Measurements from ENCODE around the gene WDFY2. TPM values are rescaled to one million over a fixed set of nuclear protein-coding genes. Genes with fewer than 3 reads are reported as not detected.

Gene WDFY2
- total RNA-seq, 1 experiment from 2014 or later = 25.7 TPM

GRCh38 chr13:51551416-51551815 is 32.8 kb upstream of the WDFY2 start:
- H3K27ac Mint-ChIP-seq = no peak overlapping the region
- TF ChIP-seq ZNF671 (CRISPR knock-in tag; IDR thresholded peaks at IDR 0.05) (no peak), ZNF138 (CRISPR knock-in tag; conservative IDR thresholded peaks at IDR 0.05) (no peak), NR1H2 (CRISPR knock-in tag; IDR thresholded peaks at IDR 0.05) (no peak), JUN (CRISPR knock-in tag; IDR thresholded peaks at IDR 0.05) (no peak), PREB (CRISPR knock-in tag; IDR thresholded peaks at IDR 0.05; ENCODE audit: borderline replicate concordance) (no peak), HMGA2 (CRISPR knock-in tag; IDR thresholded peaks at IDR 0.05) (no peak), CDX4 (CRISPR knock-in tag; IDR thresholded peaks at IDR 0.05; ENCODE audit: borderline replicate concordance) (no peak), EMX1 (CRISPR knock-in tag; IDR thresholded peaks at IDR 0.05) (no peak), FOXK1 (CRISPR knock-in tag; IDR thresholded peaks at IDR 0.05) (no peak)
- H3K9me3 Mint-ChIP-seq = no peaks in the 10 kb centered on the region
- no peak for DNase-seq (ENCODE audit: low spot score)
- no peaks in the 10 kb centered on the region for H3K27me3 Mint-ChIP-seq (ENCODE audit: low read depth)
- CTCF ChIA-PET = interaction anchor here (1.1 to 1.6 kb wide), 2 partner anchors 106 to 246 kb away, joined by 3 to 6 read pairs; no protein-coding TSS in a partner anchor
- no peak for ATAC-seq
- no peak overlapping the region for H3K4me3 Mint-ChIP-seq
- peaks cover 9% of the 10 kb centered on the region for H3K4me1 Mint-ChIP-seq
- POLR2A ChIA-PET = no interaction called here
- no peaks in the 10 kb centered on the region for H3K36me3 Mint-ChIP-seq

GRCh38 chr13:51552027-51552426 is 32.2 kb upstream of the WDFY2 start:
- ATAC-seq = no peak
- Mint-ChIP-seq H3K27me3 (ENCODE audit: low read depth) (no peaks in the 10 kb centered on the region), H3K9me3 (no peaks in the 10 kb centered on the region), H3K27ac (no peak overlapping the region), H3K36me3 (no peaks in the 10 kb centered on the region), H3K4me3 (no peak overlapping the region), H3K4me1 (peaks cover 9% of the 10 kb centered on the region)
- DNase-seq (ENCODE audit: low spot score) = no peak
- ChIA-PET CTCF (interaction anchor here (1.1 kb wide), 1 partner anchor 246 kb away, joined by 3 read pairs; no protein-coding TSS in a partner anchor), POLR2A (interaction anchor here (0.5 kb wide), 1 partner anchor 13 kb away, joined by 3 read pairs; no protein-coding TSS in a partner anchor)
- TF ChIP-seq USF2 (CRISPR knock-in tag; IDR thresholded peaks at IDR 0.05) (no peak), SMAD4 (CRISPR knock-in tag; IDR thresholded peaks at IDR 0.05) (no peak), ZNF317 (CRISPR knock-in tag; IDR thresholded peaks at IDR 0.05; ENCODE audit: borderline replicate concordance, low read depth) (no peak), RELA (CRISPR knock-in tag; IDR thresholded peaks at IDR 0.05; ENCODE audit: borderline replicate concordance) (no peak), SMAD3 (CRISPR knock-in tag; IDR thresholded peaks at IDR 0.05; ENCODE audit: borderline replicate concordance) (no peak), FOXK1 (CRISPR knock-in tag; IDR thresholded peaks at IDR 0.05) (no peak), NR1H2 (CRISPR knock-in tag; IDR thresholded peaks at IDR 0.05) (no peak), ZNF532 (CRISPR knock-in tag; IDR thresholded peaks at IDR 0.05; ENCODE audit: borderline replicate concordance) (no peak), IRF1 (CRISPR knock-in tag; IDR thresholded peaks at IDR 0.05) (no peak), NR3C1 (CRISPR knock-in tag; conservative IDR thresholded peaks at IDR 0.05; ENCODE audit: low read depth) (no peak), ZSCAN18 (CRISPR knock-in tag; IDR thresholded peaks at IDR 0.05) (no peak), IRF2 (CRISPR knock-in tag; IDR thresholded peaks at IDR 0.05; ENCODE audit: borderline replicate concordance, low read depth) (no peak), ZNF425 (CRISPR knock-in tag; conservative IDR thresholded peaks at IDR 0.05) (no peak), KAT7 (CRISPR knock-in tag; IDR thresholded peaks at IDR 0.05; ENCODE audit: borderline replicate concordance) (no peak)

Measured in WTC11 (cell line).